ENCODE data around the gene ALOX12.
"Not testable (repeated sequence)": the region's sequence is repeated elsewhere in the genome, so short reads cannot be mapped to it uniquely, and the experiment has no call there.

The ALOX12 gene, protein sequence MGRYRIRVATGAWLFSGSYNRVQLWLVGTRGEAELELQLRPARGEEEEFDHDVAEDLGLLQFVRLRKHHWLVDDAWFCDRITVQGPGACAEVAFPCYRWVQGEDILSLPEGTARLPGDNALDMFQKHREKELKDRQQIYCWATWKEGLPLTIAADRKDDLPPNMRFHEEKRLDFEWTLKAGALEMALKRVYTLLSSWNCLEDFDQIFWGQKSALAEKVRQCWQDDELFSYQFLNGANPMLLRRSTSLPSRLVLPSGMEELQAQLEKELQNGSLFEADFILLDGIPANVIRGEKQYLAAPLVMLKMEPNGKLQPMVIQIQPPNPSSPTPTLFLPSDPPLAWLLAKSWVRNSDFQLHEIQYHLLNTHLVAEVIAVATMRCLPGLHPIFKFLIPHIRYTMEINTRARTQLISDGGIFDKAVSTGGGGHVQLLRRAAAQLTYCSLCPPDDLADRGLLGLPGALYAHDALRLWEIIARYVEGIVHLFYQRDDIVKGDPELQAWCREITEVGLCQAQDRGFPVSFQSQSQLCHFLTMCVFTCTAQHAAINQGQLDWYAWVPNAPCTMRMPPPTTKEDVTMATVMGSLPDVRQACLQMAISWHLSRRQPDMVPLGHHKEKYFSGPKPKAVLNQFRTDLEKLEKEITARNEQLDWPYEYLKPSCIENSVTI

DNA sequence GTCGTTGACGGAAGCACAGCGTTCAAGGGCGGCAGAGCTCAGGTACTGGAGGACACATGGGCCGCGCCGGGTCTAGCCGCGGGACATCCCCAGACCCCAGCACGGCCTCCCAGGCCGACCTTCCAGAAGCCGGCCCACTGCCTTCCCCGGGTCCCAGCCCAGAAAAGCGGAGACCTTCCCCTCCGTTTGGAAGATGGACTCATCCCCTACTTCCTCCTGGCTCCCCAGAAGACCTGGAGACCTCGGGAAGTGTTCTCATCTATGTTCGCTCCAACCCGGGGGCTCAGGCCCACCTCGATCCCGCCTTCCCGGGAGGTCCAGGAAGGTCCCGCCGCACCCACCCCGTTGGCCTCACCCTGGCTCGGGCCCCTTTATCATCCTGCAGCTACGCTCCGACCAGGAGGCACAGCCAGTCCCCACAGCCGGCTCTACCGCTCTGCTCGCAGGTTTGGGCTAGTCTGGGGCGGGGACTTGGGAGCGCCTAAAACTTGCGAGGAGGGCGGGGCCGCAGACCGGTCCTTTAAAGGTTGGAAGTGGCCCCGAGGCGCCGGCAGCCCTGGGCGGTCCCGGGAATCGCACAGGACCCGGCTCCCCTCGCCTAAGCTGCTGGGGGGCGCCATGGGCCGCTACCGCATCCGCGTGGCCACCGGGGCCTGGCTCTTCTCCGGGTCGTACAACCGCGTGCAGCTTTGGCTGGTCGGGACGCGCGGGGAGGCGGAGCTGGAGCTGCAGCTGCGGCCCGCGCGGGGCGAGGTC, at the start of gene ALOX12:
ALOX12 (plus strand) TSS at position 550 of the 756 bp plus-strand sequence; CDS start at position 619, 69 bp downstream.
- no peak for FAIRE-seq
- DNase-seq (ENCODE audit: insufficient read length, low spot score) = no peak

DNA sequence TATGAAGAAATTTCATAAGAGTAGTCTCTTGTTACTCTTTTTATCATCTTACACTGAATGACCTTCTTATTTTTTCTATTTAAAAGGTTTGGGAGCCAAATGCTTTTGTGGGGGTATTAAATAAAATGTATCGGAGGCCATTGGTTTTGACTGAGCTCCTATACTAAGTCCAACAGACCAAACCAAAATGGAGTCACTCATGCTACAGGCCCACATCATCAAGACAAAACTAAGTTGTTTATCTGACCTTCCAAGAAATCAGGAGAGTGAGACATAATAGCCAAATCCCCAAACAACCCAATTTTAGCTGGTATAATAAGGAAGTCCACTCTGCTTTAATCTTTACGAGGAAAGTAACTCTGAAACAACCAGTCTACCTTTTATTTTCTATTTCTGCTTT, 48.1 kb upstream of the ALOX12 start:
- FAIRE-seq = no peak
- no peak for DNase-seq (ENCODE audit: insufficient read length, low spot score)

DNA sequence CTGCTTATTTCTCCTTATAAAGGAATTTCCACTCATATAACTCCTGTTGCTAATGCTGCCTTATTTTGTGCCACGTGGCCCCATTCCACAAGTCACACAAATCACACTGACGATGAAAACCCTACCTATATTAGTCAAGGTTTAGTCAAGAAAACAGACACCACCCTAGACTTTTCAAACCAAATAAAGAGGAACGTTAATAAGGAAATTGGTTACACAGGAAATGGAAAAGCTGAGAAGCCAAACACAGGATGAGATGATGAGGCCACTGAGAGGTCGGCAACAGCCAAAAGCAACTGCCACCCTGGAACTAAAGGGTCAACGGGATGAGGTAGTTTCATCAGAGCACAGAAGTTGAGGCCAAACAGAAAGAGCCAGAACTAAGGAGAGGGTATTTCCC, 47.3 kb upstream of the ALOX12 start:
- FAIRE-seq = no peak

DNA sequence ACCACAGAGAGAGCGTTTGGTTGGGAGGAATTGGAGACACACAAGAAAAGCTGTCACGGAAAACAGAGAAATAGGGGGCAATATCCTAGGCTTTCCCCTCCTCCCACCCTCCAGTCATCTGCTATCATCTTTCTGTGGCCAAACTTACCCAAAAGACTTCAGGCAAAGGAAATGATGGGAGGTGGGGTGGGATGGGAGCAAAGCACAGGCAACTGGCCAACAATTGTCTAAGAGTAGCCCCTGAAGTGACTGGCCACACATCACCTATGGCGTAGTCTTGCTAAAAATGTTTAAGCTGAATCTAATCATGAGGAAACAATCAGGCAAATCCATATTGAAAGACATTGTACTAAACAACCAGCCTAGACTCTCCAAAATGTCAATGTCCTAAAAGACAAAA, 46.9 kb upstream of the ALOX12 start:
- FAIRE-seq (no peak), DNase-seq (ENCODE audit: insufficient read length, low spot score) (no peak)

More for the DNA sequence above, 47.3 kb upstream of the ALOX12 start:
- DNase-seq (ENCODE audit: insufficient read length, low spot score) = no peak

DNA sequence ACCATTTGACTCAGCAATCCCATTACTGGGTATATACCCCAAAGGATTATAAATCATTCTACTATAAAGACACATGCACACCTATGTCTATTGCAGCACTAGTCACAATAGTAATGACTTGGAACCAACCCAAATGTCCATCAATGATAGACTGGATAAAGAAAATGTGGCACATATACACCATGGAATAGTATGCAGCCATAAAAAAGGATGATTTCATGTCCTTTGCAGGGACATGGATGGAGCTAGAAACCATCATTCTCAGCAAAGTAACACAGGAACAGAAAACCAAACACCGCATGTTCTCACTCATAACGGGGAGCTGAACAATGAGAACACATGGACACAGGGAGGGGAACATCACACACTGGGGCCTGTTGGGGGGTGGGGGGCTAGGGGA, 44.9 kb upstream of the ALOX12 start:
- FAIRE-seq; DNase-seq (ENCODE audit: insufficient read length, low spot score): not testable (repeated sequence)

DNA sequence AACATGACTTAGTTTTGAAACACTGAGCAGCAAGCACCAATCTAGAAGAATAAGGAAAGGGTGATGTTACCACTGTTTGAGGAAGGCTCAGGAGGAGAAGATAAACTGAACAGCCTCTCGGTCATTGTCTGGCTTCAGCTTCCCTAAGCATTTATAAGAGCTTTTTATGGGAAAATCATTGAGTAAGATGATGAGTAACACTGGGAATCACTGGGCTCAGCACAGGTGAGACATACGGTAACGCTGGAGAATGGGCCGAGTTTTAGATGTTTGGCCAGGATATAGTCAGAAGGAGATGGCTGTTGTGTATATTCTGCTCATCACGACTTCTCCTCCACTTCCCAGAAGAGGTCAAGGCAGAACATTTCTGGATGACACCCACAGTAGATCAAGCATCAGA, 42.2 kb upstream of the ALOX12 start:
- no peak for FAIRE-seq

DNA sequence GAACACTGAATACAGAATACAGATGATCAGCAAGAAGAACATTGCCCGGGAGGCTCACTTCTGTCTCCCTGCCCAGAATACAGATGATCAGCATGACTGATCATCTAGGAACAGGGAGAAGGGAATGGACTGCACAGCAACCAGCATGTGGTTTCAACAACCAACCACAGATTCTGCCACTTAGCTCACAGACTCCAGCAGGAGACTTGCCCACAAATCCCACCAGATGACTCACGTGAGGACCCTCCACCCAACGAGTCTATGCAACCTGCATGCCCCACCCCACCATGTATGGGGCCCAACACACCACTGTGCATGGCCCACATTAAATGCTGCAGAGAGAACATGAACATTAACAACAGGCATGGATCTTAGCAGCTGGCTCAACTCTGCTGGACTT, 36.1 kb upstream of the ALOX12 start:
- no peak for DNase-seq (ENCODE audit: insufficient read length, low spot score)
- no peak for FAIRE-seq

More for the DNA sequence above, 42.2 kb upstream of the ALOX12 start:
- no peak for DNase-seq (ENCODE audit: insufficient read length, low spot score)

DNA sequence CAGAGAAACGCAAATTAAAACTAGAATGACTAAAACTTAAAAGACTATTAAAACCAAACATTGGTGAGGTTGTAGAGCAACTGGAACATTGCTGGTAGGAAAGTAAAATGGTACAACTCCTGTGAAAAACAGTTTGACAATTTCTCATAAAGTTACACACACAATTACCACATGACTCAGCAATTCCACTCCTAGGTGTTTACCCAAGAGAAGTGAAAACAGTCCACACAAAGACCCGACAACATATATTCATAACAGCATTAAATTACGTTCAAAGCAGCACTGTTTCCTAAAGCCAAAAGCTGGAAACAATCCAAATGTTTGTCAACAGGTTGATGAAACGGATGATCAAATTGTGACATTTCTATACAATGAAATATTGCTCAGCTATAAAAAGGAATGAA, 26.5 kb upstream of the ALOX12 start:
- DNase-seq (ENCODE audit: insufficient read length, low spot score) (no peak), FAIRE-seq (no peak)

DNA sequence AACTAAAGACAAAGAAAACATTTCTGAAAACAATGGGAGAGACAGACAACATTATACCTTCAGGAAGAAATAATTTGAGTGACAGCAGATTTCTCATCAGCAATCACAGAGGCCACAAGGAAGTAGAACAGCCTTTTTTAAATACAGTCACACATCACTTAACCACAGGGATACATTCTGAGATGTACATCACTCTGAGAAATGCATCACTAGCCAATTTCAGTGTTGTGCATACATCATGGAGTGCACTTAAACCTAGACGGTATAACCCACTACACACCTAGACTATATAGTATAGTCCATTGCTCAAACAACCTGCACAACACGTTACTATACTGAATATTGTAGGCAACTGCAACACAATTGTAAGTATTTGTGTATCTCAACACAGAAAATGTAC, 24.9 kb upstream of the ALOX12 start:
- DNase-seq (ENCODE audit: insufficient read length, low spot score) (no peak), FAIRE-seq (no peak)

DNA sequence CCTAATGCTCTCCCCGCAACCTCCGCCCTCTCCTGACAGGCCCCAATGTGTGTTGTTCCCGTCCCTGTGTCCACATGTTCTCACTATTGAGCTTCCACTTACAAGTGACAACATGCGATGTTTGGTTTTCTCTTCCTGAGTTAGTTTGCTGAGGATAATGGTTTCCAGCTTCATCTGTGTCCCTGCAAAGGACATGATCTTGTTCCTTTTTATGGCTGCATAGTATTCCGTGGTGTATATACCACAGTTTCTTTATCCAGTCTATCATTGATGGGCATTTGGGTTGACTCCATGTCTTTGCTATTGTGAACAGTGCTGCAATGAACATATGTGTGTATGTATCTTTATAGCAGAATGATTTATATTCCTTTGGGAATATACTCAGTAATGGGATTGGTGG, 16.4 kb upstream of the ALOX12 start:
- not testable (repeated sequence) for DNase-seq (ENCODE audit: insufficient read length, low spot score); FAIRE-seq

DNA sequence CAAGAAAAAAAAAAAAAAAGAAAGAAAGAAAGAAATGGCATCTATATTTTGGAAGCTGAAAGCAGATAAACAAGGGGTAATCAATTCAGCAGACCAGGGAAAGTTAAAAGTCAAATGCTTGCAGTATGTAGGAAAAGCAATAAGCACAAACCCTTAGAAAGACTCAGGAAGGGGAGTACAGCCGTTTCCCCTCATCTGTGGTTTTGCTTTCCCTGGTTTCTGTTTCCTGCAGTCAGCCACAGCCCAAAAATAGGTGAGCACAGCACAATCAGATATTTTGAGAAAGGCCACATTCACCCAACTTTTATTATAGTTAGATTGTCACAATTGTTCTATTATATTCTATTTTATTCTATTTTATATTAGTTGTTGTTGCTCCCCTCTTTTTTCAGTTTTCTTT, 14.4 kb upstream of the ALOX12 start:
- no peak for FAIRE-seq
- no peak for DNase-seq (ENCODE audit: insufficient read length, low spot score)

DNA sequence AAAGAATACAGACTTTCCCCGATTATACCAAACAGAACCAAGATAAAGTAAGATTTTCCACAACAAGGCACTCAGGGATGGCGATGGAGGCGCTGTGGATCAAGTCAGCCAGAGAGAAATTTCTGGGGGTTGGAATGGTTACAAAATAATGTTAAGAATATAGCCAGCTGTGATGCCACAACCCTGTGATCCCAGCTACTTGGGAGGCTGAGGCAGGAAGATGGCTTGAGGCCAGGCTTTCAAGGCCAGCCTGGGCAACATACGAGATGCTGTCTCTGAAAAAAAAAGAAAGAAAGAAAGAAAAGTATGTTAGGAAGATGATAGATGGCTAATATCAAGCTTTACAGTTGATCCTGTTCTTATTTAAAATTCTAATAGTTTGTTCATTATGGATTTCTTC, 10.6 kb upstream of the ALOX12 start:
- DNase-seq (ENCODE audit: insufficient read length, low spot score) (no peak), FAIRE-seq (no peak)

DNA sequence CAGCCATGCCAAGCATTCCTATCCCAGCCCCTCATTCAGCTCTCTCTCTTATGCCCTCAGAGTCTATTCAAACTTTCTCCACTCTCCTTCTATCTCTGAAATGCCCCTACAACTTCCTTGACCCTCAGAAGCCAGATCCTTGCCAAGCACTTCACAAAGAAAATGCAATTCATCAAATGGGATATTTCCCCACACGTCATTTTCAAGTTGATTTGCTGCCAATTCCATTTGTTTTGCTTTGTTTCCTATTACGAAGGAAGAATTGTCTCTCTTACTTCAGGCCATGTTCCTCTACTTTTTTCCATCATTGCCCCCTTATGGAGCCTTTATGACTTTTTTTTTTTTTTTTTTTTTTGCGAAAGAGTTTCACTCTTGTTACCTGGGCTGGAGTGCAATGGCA, 9.2 kb upstream of the ALOX12 start:
- DNase-seq (ENCODE audit: insufficient read length, low spot score) = no peak
- no peak for FAIRE-seq

DNA sequence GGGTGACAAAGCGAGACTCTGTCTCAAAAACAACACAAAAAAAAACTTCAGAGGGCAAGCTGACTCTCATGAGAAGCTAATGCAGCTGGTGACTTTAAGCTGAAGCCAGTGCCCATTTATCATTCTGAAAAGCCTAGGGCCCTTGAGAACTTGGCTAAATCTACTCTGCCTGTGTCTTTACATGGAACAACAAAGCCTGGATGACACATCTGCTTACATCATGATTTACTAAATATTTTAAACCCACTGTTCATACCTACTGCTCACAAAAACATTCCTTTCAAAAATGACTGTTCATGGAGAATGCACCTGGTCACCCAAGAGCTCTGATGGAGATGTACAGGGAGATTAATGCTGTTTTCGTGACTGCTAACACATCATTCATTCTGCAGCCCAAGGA, 6.1 kb upstream of the ALOX12 start:
- DNase-seq (ENCODE audit: insufficient read length, low spot score) (no peak), FAIRE-seq (no peak)

DNA sequence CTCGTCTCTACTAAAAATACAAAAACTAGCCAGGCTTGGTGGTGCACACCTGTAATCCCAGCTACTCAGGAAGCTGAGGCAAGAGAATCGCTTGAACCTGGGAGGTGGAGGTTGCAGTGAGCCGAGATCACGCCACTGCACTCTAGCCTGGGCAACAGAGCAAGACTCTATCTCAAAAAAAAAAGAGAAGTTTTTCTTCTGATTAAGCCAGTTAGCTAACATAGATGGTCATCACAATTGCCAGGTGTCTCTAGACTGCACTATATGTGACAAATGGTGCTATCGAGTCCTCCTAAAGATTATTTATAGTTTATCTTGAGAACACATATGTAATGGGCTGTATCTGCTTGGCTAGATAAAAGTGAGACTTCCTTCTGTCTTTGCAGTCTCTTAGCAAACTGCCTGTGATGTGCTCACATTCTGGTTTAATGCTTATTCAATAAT, 2.2 kb upstream of the ALOX12 start:
- not testable (repeated sequence) for DNase-seq (ENCODE audit: insufficient read length, low spot score); FAIRE-seq

DNA sequence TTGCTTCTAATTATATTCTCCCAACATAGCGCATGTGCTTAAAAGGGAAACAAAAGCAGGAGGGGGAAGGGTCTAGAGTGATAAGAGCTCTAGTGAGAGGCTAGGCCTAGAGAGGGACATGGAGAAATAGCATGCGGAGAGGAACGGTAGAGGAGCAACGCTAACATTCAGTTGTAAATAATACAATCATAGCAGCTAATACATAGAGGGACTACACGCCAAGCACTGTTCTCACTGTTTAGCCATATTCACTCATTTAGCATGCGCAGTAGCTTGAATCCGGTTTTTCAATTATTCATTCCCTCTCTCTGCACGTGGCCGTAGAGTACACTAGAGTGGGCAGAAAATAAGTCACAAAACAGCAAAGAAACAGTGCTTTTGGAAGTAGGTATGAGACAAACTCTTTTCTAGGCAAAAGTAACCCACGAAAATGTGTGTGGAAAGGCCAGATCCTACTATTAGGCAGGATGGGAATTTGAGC, 1.7 kb upstream of the ALOX12 start:
- no peak for FAIRE-seq
- no peak for DNase-seq (ENCODE audit: insufficient read length, low spot score)

DNA sequence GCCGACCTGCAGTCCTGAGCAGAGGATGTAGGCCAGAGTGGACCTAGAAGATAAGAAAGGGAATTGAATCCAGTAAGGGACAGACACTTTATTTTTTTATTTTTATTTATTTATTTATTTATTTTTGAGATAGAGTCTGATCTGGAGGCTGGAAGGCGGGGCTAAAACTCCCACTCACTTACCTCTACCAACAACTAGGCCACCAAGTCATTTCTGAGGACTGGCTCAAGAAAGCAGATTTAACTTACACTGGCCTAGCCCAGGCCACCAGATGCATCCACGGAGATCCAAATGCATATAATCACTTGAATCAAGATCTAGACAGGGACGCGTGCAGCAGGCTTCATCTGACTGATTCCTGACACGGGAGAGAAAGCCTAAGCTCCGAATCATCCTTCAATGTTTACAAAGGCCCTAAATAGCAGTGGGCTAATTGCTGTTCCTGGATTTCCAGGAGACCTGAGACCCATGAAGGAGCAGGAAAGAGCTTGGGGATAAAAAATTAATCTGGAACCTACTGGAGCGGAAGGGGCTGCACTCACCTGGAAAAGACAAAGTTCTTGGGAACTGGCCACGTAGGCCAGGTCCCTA, 1.1 kb upstream of the ALOX12 start:
- DNase-seq (ENCODE audit: insufficient read length, low spot score) = no peak
- FAIRE-seq = no peak

DNA sequence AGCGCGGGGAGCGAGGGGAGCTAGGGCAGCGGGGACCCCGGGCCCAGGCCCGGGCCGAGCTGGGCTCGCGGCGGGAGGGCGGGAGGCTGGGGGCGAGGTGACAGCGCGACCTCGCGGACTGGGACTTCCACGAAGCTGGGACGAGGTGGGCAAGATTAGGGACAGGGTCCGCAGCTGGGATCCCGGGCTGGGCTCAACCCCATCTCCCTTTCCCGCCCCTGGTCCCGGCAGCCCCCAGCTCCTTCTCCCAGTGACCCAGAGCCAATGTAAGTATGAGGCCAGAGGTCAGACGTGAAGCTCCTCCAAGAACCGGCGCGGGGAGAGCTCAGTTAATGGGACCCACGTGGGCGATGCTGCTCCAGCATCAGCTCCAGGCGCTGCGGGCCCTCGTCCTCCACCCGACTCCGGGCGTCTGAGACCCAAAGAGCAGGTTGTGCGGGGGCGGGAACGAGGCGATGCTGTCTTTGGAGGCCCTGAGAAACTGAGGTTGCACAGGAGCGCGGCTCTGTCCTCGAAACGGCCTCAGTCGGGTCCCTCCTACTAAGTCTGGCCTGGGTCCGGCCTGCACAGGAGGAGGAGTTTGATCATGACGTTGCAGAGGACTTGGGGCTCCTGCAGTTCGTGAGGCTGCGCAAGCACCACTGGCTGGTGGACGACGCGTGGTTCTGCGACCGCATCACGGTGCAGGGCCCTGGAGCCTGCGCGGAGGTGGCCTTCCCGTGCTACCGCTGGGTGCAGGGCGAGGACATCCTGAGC, 585 bp downstream of the ALOX12 start:
- no peak for DNase-seq (ENCODE audit: insufficient read length, low spot score)
- FAIRE-seq = no peak

DNA sequence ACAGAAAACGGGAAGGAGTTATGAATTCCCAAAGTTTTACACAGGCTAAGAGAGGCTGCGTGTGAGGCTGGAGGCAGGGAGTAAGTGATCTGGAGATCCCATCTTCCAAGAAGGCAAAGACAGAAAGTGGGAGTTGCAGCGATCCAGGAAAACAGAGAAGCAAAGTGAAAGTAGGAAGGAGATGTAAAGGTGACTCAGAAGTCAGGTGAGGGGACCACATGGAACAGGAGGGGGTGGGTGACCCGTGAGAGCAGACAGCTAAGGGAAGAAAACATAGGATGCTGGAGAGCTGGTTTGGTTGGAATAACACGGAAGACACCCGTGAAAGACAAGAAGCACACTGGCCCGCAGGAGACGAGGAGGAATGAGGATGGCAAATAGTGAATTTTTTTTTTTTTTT, 1.3 kb downstream of the ALOX12 start:
- DNase-seq (ENCODE audit: insufficient read length, low spot score) (no peak), FAIRE-seq (no peak)

DNA sequence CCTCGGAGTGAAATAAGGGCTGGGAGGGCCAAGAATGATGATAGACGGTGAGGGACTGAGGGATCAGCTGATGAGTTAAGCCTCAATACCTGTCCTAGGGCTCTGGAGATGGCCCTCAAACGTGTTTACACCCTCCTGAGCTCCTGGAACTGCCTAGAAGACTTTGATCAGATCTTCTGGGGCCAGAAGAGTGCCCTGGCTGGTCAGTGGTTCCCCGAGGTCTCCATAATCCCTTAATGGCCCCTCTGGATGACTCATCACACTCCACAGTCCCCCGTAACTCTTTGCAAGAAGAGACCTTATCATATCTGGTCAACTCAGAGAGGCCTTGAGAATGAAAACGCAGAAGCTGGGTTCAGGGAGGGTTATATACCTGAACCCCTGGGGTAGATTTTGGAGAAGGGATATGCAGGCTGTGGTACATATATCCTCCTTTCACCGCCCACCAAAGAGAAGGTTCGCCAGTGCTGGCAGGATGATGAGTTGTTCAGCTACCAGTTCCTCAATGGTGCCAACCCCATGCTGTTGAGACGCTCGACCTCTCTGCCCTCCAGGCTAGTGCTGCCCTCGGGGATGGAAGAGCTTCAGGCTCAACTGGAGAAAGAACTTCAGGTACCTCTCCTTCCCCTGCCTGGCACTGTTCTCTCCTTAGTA, 3.1 kb downstream of the ALOX12 start:
- DNase-seq (ENCODE audit: insufficient read length, low spot score) (no peak), FAIRE-seq (no peak)
